ENCODE data around the gene RIN1. TPM values are rescaled to one million over a fixed set of nuclear protein-coding genes. Genes with fewer than 3 reads are reported as not detected.

The RIN1 gene
- total RNA-seq, 6 experiments from 2014 or later: 32.9 to 55.0 (median 49.8) TPM

GRCh38 chr11:66291706-66292542, 44.3 kb downstream of the RIN1 start, which contains the start of gene TMEM151A:
Gene TMEM151A, plus strand, starts transcription at chr11:66291894. Its CDS starts 120 bp downstream, at chr11:66292014.
- Mint-ChIP-seq H3K4me3 (peak within 1 kb of the TSS; percentile 96; the same call in 1 of the 2 replicates), H3K4me1 (ENCODE audit: low read depth) (peaks cover 28% of the 10 kb centered on the region), H3K27me3 (ENCODE audit: insufficient read depth) (peaks cover 13% of the 10 kb centered on the region), H3K27ac (no peak within 1 kb of the TSS), H3K36me3 (ENCODE audit: low read depth) (no peaks in the 10 kb centered on the region), H3K9me3 (no peaks in the 10 kb centered on the region)
- no peak for DNase-seq
- TF ChIP-seq CTCF (IDR thresholded peaks at IDR 0.05): no peak

DNA sequence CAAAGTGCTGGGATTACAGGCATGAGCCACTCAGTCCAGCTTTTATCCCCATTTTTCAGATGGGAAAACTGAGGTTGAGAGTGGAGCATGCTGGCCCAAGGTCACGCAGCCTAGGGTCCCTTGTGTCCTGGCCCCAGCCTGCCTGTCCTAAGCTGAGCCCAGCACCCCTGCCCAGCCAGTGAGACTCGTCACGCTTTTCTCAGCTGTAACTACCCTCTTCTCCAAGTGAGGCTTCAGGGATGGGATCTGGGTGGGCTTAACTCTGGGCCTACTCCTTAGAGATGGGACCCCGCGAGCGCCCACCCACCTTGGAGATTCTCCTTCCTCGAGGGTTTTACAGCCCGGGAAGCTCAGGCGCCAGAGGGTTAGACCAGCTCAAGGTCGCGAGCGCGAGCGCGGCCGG, 44.9 kb downstream of the RIN1 start:
- peaks cover 30% of the 10 kb centered on the region for H3K4me1 Mint-ChIP-seq (ENCODE audit: low read depth)
- H3K27me3 Mint-ChIP-seq (ENCODE audit: insufficient read depth): peaks cover 13% of the 10 kb centered on the region
- H3K4me3 Mint-ChIP-seq: peak overlapping the region; percentile 96; the same call in 1 of the 2 replicates
- H3K9me3 Mint-ChIP-seq: no peaks in the 10 kb centered on the region
- no peak for DNase-seq
- H3K27ac Mint-ChIP-seq: no peak overlapping the region
- no peaks in the 10 kb centered on the region for H3K36me3 Mint-ChIP-seq (ENCODE audit: low read depth)
- no peak for TF ChIP-seq CTCF (IDR thresholded peaks at IDR 0.05)

DNA sequence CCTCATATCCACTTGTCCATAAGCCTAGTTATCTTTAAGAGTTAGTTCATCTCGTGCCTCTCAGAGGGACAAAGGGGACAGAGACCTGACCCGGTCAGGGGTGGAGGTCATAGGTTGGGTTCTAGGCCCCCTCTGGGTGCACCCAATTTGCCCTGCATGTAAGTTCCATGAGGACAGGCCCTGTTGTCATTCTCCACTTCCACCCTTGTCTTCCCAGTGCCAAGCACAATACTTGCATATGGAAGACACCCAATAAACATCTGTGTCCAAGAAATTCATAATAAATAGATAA, 46.0 kb downstream of the RIN1 start:
- H3K27ac Mint-ChIP-seq: peak overlapping the region; percentile 99
- peak overlapping the region; percentile 96 for H3K4me3 Mint-ChIP-seq
- no peak for DNase-seq
- peaks cover 13% of the 10 kb centered on the region for H3K27me3 Mint-ChIP-seq (ENCODE audit: insufficient read depth)
- peaks cover 30% of the 10 kb centered on the region for H3K4me1 Mint-ChIP-seq (ENCODE audit: low read depth)
- H3K9me3 Mint-ChIP-seq: no peaks in the 10 kb centered on the region
- TF ChIP-seq CTCF (IDR thresholded peaks at IDR 0.05): no peak
- no peaks in the 10 kb centered on the region for H3K36me3 Mint-ChIP-seq (ENCODE audit: low read depth)

DNA sequence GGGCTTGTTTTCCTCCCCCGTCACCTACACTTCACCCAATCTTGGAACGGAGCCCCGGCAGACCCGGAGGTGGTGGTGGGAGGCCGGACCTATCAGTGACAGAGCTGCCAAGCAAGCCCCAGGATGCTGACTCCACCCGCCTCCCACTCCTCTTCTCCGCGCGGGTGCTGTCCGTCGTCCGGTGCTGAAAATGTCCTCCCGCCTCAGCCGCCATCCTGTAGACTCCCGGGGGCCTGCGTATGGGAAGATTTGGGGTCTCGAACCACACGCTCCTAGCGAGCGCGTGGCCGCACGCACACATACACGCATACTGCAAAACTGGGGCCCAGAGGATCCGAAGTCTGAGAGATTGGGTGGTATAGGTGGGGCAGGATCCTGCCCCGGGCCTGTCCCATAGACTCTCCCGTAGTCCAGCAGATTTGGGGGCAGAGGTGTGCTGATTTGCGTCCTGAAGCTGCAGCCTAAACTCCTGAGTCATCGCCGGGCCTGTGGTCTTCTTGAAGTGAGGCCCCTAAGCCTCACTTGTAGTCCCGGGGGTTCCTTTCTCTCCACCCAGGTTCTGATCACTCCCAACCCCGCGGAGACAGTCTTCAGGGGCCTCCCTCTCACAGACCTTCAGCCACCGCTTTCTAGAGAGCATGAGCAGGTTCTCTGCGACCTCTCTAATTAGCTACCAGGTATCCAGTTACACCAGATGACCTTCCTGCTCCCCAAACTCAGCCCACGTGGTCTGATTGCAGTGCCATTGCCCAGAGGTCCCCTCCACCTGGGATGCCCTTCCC, 46.5 kb downstream of the RIN1 start:
- DNase-seq: no peak
- Mint-ChIP-seq H3K27me3 (ENCODE audit: insufficient read depth) (peaks cover 13% of the 10 kb centered on the region), H3K9me3 (no peaks in the 10 kb centered on the region), H3K36me3 (ENCODE audit: low read depth) (no peaks in the 10 kb centered on the region), H3K4me1 (ENCODE audit: low read depth) (peaks cover 30% of the 10 kb centered on the region), H3K4me3 (peak overlapping the region; percentile 96), H3K27ac (peak overlapping the region; percentile 99)
- no peak for TF ChIP-seq CTCF (IDR thresholded peaks at IDR 0.05)

GRCh38 chr11:66288671-66289547, 47.3 kb downstream of the RIN1 start, which contains the start of gene YIF1A:
Gene YIF1A, minus strand, starts transcription at chr11:66289143. Its CDS starts 158 bp downstream, at chr11:66288985.
- peaks cover 13% of the 10 kb centered on the region for H3K27me3 Mint-ChIP-seq (ENCODE audit: insufficient read depth)
- peak; percentile 100 for DNase-seq
- peak within 1 kb of the TSS; percentile 96 for H3K4me3 Mint-ChIP-seq
- no peaks in the 10 kb centered on the region for H3K36me3 Mint-ChIP-seq (ENCODE audit: low read depth)
- TF ChIP-seq CTCF (IDR thresholded peaks at IDR 0.05): peak; percentile 50
- H3K4me1 Mint-ChIP-seq (ENCODE audit: low read depth): peaks cover 30% of the 10 kb centered on the region
- peak within 1 kb of the TSS; percentile 99 for H3K27ac Mint-ChIP-seq
- no peaks in the 10 kb centered on the region for H3K9me3 Mint-ChIP-seq

Data from HFFc6 (cell line).